Colonic mucosa (tissue), 4 donors: ENCODE measurements around the gene FAM43A. TPM values are rescaled to one million over a fixed set of nuclear protein-coding genes. Genes with fewer than 3 reads are reported as not detected.

Experiments used
- DNase-seq: peaks from one replicate; pipeline ENCODE4 v3.0.0-alpha.2; 2020
- H3K27ac ChIP-seq: fragments of 200-600 bp; one replicate; pipeline ENCODE4 v1.8.0; 2021
- H3K27me3 ChIP-seq: fragments of 200-600 bp; one replicate; pipeline ENCODE4 v1.8.0; 2021
- H3K36me3 ChIP-seq: fragments of 200-600 bp; one replicate; pipeline ENCODE4 v1.8.0; 2021
- H3K4me1 ChIP-seq: fragments of 200-600 bp; one replicate; pipeline ENCODE4 v1.8.0; 2021; ENCODE audit warnings: mild to moderate bottlenecking
- H3K4me3 ChIP-seq: fragments of 200-600 bp; one replicate; pipeline ENCODE4 v1.8.0; 2021
- H3K9ac ChIP-seq, 2 donors: one replicate each; pipeline ENCODE4 v1.7.0; 2013; ENCODE audit warnings: control low read depth in 2 of 2, low read depth in 2 of 2, low read length in 2 of 2
- H3K9me3 ChIP-seq: fragments of 200-600 bp; one replicate; pipeline ENCODE4 v1.8.0; 2021
- intact Hi-C: fragments of 100-400 bp; cut with DNase I; formaldehyde crosslinking; loops from one replicate; pipeline ENCODE4 v1.14.1; 2022
- total RNA-seq, 2 donors: library from RNA; stranded (reverse); fragmentation: NEBNext Ultra II Directional in 1 of 2; extraction: Animal tissue kit (Norgen Biotek cat#: 25700) in 1 of 2; gene quantifications; one replicate each; pipeline ENCODE4 v1.2.1, GENCODE V29; 2021
- TF ChIP-seq, protein P1 (sequence below): fragments of 200-600 bp; IDR thresholded peaks from one replicate; pipeline ENCODE4 v1.8.0; 2022; ENCODE audit warnings: antibody characterized with exemption, mild to moderate bottlenecking
- donor health status: healthy.
- donor health status: DM: no; HTN: no; CAD: no.
- donor health status: DM: no; HTN: no; CAD: no.

Gene FAM43A, protein sequence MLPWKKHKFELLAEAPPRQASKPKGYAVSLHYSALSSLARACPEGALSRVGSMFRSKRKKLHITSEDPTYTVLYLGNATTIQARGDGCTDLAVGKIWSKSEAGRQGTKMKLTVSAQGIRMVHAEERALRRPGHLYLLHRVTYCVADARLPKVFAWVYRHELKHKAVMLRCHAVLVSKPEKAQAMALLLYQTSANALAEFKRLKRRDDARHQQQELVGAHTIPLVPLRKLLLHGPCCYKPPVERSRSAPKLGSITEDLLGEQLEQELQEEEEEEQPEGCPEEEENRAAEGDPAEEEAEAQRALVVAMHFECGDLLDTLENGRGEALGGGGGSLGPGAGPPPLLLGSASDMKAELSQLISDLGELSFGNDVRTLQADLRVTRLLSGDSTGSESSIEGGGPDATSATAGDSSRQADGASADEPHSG
- total RNA-seq = 10 to 100 TPM in 1 of 2 donors, 1 to 10 TPM in 1; 7.2 to 10.2 TPM

DNA sequence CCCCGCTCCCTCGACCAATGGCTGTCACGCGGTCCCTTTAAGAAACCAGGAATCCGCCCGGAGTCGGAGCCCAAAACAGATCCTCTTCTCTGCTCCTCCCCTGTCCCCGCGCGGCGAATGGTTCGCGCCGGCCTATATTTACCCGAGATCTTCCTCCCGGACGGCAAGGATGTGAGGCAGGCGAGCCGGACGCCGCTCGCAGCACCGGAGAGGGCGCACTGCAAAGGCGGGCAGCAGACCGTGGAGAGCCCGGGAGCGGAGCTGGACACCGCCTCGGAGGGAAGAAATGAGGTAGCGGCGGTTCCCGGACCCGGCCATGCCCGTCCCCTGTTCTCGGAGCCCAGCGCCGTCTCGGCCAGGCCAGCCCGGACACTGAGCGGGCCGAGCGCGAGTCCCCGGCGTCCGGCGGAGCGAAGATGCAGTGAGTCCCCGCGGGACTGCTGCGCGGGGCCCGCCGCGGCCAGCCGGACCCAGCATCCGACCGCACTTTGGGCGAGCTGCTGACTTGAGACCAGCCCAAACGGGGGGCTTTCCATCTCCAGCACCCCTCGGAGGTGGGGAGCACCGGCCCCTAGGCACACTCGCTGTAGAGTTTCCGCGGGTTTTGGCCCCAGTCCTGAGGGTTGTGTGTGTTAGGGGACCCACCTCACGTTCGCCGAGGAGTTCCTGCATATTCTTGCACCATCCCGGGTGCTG, at the start of gene FAM43A:
Gene FAM43A, plus strand, starts transcription at position 166 of the 696 bp plus-strand sequence. CDS start 944 bp downstream, outside the sequence.
- DNase-seq = peak; percentile 97
- no peaks in the 10 kb centered on the region for H3K27me3 ChIP-seq
- no peaks in the 10 kb centered on the region for H3K36me3 ChIP-seq
- peak within 1 kb of the TSS; percentile 82 for H3K4me3 ChIP-seq
- intact Hi-C loops = loop anchor here (5.0 kb wide), 1 partner anchor 421 kb away; no protein-coding TSS in a partner anchor
- no peaks in the 10 kb centered on the region for H3K9me3 ChIP-seq
- H3K27ac ChIP-seq = peak within 1 kb of the TSS; percentile 82
- TF ChIP-seq, protein P1, sequence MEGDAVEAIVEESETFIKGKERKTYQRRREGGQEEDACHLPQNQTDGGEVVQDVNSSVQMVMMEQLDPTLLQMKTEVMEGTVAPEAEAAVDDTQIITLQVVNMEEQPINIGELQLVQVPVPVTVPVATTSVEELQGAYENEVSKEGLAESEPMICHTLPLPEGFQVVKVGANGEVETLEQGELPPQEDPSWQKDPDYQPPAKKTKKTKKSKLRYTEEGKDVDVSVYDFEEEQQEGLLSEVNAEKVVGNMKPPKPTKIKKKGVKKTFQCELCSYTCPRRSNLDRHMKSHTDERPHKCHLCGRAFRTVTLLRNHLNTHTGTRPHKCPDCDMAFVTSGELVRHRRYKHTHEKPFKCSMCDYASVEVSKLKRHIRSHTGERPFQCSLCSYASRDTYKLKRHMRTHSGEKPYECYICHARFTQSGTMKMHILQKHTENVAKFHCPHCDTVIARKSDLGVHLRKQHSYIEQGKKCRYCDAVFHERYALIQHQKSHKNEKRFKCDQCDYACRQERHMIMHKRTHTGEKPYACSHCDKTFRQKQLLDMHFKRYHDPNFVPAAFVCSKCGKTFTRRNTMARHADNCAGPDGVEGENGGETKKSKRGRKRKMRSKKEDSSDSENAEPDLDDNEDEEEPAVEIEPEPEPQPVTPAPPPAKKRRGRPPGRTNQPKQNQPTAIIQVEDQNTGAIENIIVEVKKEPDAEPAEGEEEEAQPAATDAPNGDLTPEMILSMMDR = no peak
- peaks cover 14% of the 10 kb centered on the region for H3K4me1 ChIP-seq
- peak within 1 kb of the TSS; percentile 65 to 84 for H3K9ac ChIP-seq

GRCh38 chr3:194637066-194637465, 48.6 kb upstream of the FAM43A start:
- Histone ChIP-seq H3K9ac (no peak overlapping the region), H3K27ac (no peak overlapping the region), H3K4me1 (no peaks in the 10 kb centered on the region), H3K36me3 (no peaks in the 10 kb centered on the region), H3K4me3 (no peak overlapping the region), H3K27me3 (no peaks in the 10 kb centered on the region), H3K9me3 (no peaks in the 10 kb centered on the region)
- intact Hi-C loops = no loop called here
- no peak for DNase-seq
- TF ChIP-seq, protein P1 = no peak

- H3K27me3 ChIP-seq = no peaks in the 10 kb centered on the region
- H3K9me3 ChIP-seq = no peaks in the 10 kb centered on the region
- TF ChIP-seq, protein P1 = no peak
- no peak overlapping the region for H3K4me3 ChIP-seq
- DNase-seq = no peak
- no peak overlapping the region for H3K27ac ChIP-seq
- no peaks in the 10 kb centered on the region for H3K4me1 ChIP-seq
- intact Hi-C loops = no loop called here
- H3K36me3 ChIP-seq = peaks cover under 1% of the 10 kb centered on the region
- H3K9ac ChIP-seq = no peak overlapping the region
Observed at GRCh38 chr3:194637541-194638400, 47.9 kb upstream of the FAM43A start.

DNA sequence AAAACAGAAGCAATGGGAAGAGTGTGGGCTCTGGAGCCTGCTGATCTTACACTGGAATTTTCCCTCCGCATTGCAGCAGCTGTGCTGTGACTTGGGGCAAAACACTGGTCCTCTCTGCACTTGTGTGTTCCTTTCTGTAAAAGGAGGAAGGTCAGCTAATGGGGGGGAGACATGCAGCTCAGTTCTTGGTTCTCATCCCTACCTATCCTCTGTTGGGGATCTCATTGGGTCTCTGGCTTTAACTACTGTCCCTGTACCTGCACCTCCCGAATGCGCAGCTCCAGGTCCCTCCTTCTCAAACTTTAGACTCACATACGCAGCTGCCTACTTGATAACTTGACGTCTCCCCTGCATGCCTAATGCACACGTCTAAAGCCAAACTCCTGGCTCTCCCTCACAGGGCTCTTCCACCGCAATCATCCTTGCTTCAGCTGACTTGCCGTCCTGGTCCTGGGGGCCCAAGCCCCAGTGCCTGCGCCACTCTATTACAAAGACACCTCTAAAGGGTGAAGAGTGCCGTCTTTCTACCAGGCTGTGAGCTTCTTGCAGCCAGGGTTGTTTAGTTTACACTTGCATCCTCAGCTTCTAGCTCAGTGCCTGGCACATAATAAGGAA, 46.6 kb upstream of the FAM43A start:
- H3K9ac ChIP-seq = no peak overlapping the region
- H3K27me3 ChIP-seq = no peaks in the 10 kb centered on the region
- TF ChIP-seq, protein P1 = no peak
- H3K9me3 ChIP-seq = no peaks in the 10 kb centered on the region
- H3K36me3 ChIP-seq = peaks cover 9% of the 10 kb centered on the region
- no peak overlapping the region for H3K27ac ChIP-seq
- H3K4me3 ChIP-seq = no peak overlapping the region
- no peaks in the 10 kb centered on the region for H3K4me1 ChIP-seq
- DNase-seq = no peak
- intact Hi-C loops = no loop called here

GRCh38 chr3:194640829-194641228, 44.9 kb upstream of the FAM43A start:
- Histone ChIP-seq H3K27ac (no peak overlapping the region), H3K4me1 (no peaks in the 10 kb centered on the region), H3K9ac (no peak overlapping the region), H3K9me3 (no peaks in the 10 kb centered on the region), H3K27me3 (no peaks in the 10 kb centered on the region), H3K4me3 (no peak overlapping the region), H3K36me3 (peaks cover 9% of the 10 kb centered on the region)
- DNase-seq = no peak
- TF ChIP-seq, protein P1 = no peak
- intact Hi-C loops = no loop called here
